Stimulated activated CD8-positive, alpha-beta memory T cell treated with anti-CD3 and anti-CD28 coated beads, Interleukin-7, amount 100 ng/mL, for 4 hours (primary cell): ENCODE measurements around the gene BAZ1A.
"Not testable (repeated sequence)": the region's sequence is repeated elsewhere in the genome, so short reads cannot be mapped to it uniquely, and the experiment has no call there.

Experiments
- DNase-seq, 2 donors: peaks; one replicate each; pipeline ENCODE4 v3.0.0-alpha.2; 2020; ENCODE audit warnings: low read depth in 2 of 2

Gene BAZ1A

DNA sequence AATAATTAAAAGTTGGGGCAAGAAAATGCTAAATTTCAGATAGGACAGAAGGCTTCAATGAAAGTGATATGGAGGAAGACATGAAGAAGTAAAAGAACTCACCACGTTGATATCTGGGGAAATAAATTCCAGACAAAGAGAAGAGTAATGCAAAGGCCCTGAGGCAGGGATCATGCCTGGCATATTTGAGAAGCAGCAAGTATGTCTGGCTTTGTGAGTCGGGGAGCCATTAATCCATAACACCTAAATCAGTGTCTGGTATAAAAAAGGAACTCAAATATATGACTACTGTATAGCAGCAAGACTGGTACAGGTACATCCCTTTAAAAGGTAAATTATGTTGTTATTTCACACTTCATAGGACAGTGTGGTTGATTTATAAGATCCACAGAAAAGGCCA is 16.4 kb downstream of the BAZ1A start:
- no peak for DNase-seq

DNA sequence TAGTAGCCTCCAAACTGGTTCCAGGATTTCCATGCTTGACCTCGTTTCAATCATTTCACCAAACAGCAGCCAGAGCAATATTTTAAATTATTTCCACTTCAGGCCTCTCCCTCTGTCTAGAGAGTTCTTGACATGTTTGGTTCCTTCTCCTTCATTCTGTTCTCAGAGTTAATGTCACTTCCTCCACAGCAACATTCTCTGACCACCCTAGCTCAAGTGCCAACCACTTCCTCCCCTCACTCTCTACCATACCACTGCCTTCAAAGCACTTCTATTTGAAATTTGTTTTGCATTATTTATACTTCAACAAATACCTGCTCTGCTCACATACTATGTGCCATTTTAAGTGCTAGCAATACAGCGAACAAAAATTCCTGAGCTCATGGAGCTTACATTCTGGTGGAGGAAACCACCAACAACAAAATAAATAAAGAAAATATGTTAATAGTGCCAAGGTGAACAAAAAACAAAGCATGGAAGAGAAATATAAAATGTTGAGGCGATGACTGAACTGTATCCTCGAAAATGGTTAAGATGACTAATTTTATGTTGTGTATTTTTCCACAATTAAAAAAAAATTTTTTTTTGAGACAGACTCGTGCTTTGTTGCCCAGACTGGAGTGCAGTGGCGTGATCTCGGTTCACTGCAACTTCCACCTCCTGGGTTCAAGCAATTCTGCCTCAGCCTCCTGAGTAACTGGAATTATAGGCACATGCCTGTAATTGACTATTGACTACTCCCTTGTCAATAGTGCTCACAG is 17.3 kb downstream of the BAZ1A start:
- DNase-seq: no peak

DNA sequence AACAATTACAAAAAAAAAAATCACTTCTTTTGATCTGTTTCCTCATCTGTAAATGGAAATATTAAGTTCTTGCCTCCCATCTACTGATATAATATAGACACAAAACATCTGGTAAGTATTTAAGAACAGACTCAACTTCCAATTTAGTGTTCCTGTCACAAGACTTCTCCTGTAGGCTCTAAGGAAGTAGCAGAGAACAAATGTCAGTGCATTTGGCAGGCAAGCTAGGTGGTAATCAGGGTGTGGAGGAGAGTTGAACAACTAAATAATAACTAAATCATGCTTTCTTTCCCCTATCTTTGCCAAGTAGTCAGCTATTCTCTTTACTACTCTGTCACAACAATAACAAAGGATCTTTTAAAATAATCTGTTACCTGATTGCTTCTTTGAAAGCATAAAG is 22.1 kb downstream of the BAZ1A start:
- no peak for DNase-seq

DNA sequence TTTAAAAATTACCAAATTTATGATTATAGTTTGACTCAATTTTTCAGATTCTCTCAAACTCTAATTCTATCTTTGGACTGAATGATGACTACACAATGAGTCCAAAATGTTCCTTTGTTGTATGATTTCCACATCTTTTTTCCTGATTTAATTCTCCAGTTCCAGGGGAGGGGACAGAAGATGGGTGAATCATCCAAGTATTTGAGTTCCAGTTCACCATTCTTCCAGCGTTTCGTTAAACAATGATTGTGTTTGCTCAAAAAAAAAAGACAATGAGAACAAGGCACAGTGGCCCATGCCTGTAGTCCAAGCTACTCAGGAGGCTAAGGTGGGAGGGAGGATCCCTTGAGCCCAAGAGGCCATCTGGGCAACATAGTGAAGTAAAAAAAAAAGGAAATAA is 23.8 kb downstream of the BAZ1A start:
- no peak for DNase-seq

DNA sequence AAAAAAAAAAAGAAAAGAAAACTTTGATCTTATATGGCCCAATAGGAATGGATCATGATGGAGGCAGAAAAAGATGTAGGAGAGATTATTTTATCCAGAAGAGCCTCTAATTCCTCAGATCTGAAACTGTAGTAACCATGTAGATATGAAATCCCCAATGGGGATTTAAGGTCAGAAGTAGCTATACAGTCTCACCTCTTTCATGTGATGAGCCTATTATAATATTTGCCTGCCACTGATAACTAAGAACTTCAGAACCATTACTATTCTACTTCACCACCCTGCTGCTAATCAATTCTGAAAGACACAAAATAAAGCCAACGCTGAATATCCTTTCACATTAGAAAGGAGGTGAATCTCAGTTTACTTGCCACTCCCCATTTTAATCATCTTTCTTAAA is 29.3 kb downstream of the BAZ1A start:
- no peak for DNase-seq

DNA sequence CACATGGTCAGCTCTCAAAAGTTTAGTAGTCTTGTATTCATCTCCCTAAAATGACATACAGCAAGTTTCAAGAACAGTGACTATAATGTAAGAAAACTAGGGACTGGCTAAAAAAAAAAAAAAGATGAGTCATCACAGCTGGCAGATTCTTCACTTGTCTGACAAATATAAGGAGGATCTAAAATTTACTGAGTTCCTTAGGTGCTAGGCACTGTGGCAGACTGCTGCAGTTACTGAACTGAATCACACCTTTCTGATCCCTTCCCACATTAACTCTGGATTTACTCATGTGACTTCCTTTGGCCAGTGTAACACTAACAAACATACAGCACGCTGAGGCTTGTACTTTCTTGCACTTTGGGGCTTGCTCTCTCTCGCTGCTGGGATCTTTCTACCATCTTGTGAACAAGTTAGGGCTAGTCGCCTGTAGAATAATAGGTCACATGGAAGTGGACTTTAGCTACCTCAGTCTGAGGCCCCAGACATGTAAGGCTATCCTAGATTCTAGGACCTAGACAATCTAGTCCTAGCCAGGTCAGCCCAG is 32.1 kb downstream of the BAZ1A start:
- DNase-seq: no peak

DNA sequence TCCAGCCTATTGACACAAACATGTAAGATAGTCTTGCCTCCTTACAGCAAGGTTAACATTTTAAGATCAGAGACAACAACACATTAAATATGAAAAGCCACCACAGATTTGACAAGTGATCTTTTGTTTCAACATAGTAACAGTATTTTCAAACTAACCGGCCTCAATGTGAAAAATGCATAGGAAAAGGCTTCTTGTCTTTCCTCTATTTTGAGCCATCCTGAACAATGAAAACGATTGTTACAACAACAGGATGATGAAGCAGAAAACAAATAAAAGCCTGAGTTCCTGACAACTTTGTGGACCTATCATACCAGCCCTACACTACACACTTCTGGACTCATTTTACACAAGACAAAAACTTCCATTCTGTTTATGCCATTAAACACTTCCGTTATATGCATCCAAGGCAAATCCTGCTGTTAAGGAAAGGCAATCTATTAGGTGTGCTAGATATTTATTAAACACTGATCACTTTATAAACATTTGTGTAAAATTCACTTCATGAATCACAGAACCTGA is 37.3 kb downstream of the BAZ1A start:
- DNase-seq: no peak

DNA sequence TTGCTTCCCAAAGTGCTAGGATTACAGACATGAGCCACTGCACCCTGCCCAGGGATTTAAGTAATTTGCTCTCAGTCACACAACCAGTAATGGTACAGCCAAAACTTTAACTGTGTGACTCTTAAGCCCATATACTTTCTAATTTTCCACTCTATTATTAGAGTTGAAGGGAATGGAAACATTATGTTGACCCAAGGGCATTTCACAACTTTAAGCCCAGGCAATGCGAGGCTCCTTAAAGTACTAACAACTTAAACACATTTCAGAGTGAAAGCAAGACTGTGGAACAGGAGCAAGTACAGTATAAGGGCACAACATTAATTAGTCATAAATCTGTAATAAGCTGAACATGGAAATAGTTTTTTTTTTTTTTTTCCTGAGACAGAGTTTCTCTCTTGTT is 39.8 kb downstream of the BAZ1A start:
- no peak for DNase-seq

DNA sequence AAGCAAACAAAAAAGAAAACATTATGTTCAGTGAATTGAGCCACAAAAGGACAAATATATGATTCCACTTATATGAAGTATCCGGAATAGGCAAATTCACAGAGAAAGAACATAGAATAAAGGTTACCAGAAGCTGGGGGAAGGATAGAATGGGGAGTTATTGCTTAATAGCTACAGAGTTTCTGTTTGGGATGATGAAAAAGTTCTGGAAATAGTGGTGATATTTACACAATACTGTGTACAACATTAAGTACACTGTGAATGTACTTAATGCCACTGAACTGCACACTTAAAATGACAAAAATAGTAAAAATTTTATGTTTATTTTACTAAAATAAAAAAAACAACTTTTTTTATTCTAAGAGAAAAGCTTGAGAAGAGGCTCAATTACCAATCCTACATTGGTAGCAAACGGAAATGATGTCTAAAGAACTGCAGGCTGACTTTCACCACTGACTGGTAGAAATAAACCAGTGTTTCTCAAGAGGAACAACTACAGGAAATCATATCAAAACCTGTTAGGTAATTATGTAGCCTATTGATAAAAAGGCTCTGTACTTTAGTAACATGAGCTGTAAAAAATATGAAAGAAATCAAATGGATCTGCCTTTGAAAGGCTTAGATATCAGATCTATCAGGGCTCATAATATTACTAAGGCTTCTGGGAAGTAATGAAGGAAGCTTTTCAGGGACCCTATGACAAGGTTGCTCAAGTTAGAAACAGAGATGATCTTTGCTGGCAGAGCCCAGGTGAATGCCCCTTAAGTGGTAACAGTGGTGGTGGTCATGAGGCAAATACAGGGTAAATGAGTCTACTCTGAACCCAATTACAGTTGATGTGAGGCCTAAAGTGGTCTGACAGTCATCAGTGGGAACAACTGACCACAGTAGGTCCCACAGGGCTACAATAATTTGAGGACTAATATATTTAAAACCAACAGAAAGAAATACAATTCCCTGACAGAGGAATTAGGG is 41.3 kb downstream of the BAZ1A start:
- DNase-seq: no peak

DNA sequence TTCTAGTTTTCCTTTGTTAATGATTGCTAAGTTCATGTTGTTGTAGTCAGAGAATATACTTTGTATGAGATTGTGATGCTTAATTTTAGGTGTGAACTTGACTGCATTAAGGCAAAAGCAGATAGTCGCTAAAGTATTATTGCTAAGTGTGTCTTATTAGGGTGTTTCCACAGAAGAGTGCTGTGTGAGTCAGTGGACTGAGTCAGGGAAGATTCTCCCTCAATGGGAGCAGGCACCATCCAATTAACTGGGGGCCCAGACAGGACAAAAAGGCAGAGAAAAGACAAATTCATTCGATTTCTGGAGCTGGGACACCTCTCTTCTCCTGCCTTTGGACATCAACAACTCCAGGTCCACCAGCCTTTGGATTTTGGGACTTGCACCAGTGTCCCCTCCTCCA is 48.5 kb downstream of the BAZ1A start:
- DNase-seq: no peak

DNA sequence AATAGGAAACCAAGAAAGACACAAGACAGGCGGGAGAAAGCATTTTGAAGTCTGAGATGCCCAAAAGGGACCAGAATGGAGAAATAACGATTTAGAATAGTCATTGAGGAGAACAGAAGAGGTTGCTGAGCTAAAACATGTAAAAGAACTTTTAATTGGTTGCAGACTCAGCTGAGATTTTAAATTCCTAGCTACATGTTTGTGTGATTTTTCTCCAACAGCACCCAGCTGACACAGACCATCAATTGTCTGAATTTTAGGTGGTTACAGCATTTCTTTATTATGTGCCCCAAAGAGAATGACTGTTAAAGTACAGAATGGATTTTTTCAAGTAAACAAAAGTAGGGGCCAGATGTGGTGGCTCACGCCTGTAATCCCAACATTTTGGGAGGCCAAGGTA is 50.3 kb downstream of the BAZ1A start:
- no peak for DNase-seq

DNA sequence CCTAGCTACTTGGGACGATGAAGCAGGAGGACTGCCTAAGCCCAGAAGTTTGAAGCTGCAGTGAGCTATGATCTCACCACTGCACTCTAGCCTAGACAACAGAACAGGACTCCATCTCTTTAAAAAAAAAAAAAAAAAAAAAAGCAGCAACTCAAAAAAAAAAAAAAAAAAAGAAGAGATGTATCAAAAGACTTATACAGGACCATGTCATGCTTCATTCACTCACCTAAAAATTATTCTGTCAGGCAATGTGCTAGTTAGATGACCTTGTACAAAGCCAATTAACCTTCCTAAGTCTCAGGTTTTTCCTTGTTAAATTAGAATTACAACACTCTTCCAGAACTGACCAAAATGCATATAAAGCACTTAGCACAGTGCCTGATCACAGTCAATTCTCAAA is 50.9 kb downstream of the BAZ1A start:
- DNase-seq: no peak

DNA sequence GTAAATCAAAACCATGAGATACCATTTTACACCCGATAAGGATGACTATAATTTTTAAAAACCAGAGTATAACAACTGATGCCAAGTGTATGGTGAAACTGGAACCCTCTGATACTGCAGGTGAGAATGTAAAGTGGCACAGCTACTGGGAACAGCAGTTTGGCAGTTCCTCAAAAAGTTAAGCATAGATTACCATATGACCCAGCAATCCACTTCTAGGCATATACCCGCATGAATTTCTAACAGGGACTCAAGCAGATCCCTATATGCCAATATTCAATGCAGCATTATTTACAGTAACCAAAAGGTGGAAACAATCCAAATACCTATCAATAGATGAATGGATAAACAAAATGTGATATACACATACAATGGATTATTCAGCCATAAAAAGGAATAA is 57.4 kb downstream of the BAZ1A start:
- DNase-seq: no peak

DNA sequence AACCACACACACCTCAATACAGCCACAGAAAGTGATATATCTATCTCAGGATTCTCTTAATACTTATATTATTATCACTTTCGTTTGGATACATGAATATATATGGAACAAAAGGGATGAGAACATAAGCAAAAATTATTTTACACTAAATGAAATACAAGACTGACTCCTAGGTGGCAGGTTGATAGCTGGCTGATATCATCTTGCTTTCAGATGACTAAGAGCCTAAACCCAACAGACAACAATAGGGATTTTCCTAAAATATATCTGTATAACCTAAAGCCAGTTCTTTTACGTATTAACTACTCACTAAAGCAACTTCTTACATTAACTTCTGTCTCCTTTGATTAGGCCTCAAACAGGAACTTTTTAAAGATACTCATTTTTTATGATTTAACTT is 65.1 kb downstream of the BAZ1A start:
- DNase-seq: no peak

DNA sequence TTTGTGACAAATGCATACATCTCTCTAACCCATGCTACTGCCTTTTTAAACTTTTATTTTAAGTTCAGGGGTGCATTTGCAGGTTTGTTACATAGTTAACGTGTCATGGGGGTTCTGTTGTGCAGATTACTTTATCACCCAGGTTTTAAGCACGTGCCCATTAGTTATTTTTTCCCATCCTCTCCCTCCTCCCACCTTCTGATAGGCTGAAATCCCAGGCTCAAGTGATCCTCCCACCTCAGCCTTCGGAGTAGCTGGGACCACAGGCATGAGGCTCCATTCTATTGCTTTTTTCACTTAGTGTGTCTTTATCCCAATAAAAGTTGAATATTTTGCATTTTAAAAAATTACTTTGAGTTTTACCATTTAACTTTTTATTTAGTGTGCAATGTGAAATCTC is 68.9 kb downstream of the BAZ1A start:
- DNase-seq: no peak

DNA sequence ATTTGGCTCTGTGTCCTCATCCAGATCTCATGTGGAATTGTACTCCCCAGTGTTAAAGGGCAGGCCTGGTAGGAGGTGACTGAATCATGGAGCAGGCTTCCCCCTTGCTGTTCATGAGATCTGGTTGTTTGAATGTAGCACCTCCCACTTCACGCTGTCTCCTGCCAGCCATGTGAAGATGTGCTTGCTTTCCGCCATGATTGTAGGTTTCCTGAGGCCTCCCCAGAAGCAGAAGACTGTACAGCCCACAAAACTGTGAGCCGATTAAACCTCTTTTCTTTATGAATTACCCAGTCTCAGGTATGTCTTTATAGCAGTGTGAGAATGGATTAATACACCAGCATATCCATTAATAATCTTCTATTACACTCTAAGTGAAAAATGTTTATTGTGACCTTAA is 70.2 kb downstream of the BAZ1A start:
- no peak for DNase-seq

DNA sequence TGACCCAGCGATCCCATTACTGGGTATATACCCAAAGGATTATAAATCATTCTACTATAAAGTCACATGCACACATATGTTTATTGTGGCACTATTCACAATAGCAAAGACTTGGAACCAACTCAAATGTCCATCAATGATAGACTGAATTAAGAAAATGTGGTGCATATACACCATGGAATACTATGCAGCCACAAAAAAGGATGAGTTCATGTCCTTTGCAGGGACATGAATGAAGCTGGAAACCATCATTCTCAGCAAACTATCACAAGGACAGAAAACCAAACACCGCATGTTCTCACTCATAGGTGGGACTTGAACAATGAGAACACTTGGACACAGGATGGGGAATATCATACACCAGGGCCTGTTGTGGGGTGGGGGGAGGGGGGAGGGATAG is 76.3 kb downstream of the BAZ1A start:
- not testable (repeated sequence) for DNase-seq

DNA sequence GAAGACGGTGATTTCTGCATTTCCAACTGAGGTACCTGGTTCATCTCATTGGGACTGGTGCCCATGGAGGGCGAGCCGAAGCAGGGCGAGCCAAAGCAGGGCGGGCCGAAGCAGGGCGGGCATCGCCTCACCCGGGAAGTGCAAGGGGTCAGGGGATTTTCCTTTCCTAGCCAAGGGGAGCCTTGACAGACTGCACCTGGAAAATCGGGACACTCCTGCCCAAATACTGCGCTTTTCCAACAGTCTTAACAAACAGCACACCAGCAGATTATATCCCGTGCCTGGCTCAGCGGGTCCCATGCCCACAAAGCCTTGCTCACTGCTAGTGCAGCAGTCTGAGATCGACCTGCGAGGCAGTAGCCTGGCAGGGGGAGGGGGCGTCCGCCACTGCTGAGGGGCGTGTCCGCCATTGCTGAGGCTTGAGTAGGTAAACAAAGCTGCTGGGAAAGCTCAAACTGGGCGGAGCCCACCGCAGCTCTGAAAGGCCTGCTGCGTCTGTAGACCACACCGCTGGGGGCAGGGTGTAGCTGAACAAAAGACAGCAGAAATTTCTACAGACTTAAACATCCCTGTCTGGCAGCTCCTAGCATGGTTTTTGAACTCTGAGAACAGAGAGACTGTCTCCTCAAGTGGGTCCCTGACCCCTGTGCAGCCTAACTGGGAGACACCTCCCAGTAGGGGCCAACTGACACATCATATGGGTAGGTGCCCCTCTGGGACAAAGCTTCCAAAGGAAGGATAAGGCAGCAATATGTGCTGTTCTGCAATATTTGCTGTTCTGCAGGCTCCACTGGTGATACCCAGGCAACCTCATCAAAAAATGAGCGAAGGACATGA is 77.2 kb downstream of the BAZ1A start:
- no peak for DNase-seq

DNA sequence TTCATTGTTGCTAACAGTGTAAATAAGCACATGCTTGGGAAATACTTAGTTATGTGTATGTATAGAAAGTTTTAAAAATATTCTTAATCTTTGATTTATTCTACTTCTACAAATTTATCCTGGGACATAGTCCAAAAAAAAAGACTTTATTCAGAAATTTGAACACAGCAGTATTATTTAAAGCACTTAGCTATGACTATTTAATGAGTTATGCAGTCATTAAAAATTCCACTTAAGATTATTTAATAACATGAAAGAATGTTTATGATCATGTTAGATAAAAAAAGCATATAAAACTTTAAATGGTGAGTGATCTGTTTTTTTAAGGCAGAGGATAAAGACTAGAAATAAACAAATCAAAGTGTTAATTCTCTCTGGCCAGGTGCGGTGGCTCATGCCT is 78.3 kb downstream of the BAZ1A start:
- no peak for DNase-seq

DNA sequence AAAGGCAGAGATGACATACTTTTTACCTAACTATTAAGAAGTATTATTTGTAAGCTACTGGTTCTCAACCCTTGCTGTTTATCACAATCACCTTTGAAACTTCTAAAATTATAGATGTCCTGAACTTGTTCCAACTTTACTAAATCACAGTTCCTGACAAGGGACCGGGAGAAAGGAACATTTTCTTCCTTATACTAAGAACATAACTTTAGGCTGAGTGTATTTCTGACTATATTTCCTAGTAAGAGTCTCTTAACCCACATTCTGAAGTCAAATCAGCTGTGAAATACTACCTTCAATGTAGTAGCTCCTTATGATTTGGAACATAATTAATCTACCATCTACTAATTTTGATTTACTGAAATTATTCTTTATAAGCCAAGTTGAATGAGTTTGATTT is 80.2 kb downstream of the BAZ1A start:
- DNase-seq: no peak

DNA sequence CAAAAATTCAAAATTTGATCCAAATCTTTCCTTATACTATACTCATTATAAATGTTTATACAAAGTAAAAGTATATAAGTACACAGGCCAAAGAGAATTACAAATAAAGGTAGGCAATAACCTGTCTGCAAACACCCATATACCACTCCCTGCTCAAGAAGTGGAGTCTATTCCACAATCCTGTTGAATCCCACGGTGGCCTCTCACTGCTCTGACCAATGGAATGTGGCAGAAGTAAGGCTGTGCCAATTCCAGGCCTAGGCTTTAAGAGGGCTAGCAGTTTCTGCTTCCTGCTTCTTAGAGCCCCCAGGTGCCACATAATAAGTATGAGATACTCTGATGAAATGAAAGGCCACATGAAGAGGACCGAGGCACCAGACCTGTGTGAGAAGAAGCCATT is 80.9 kb downstream of the BAZ1A start:
- DNase-seq: no peak

DNA sequence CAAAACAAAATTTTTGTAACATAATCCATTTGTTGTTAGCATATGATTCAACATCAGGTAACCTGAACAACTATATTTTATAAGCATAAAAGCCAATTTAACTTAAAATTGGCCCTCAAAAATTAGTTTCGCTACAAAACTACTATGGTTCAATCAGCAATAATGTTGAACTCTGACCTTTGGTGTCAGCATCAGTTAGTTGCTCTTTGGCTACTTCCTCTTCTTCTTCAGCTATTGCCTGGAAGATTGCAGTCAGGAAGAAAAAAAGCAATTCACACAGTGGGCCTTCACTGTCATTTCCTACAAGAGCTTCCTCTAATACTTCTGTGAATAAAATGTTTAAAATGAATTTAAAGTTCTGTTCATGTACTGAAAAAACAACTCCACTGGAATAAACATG is 82.6 kb downstream of the BAZ1A start:
- DNase-seq: no peak
